ENCODE measurements around the gene STOM. TPM values are rescaled to one million over a fixed set of nuclear protein-coding genes. Genes with fewer than 3 reads are reported as not detected.

Gene STOM
- total and polyA plus RNA-seq, 11 donors = 125 to 239 (median 148) TPM

GRCh38 chr9:121331992-121332685, 37.9 kb downstream of the STOM start:
- intact Hi-C loops (cut with DNase I) = no loop called here
- Histone ChIP-seq H3K4me1 (peaks cover 0 to 76% (median 31%) of the 10 kb centered on the region in 12 donors), H3K36me3 (peaks cover 0 to 100% (median 91%) of the 10 kb centered on the region in 9 donors), H3K27me3 (no peaks in the 10 kb centered on the region), H3K27ac (peak overlapping the region in 11 of 12 donors; percentile 41 to 98 (median 71)), H3K4me3 (no peak overlapping the region), H3K9me3 (no peaks in the 10 kb centered on the region)
- 58 to 69% (median 65%) methylated on average over 14 of the region's 14 CpGs for WGBS, 4 donors
- ATAC-seq (peak in 3 of 4 donors; percentile 2 to 32 (median 11)), DNase-seq (no peak)
- TF ChIP-seq CTCF (IDR thresholded peaks at IDR 0.05) (peak in 8 of 12 donors; percentile 10 to 55 (median 30)), POLR2A (IDR thresholded peaks at IDR 0.05) (no peak)

GRCh38 chr9:121331549-121331948, 38.5 kb downstream of the STOM start:
- Histone ChIP-seq H3K4me3 (no peak overlapping the region), H3K36me3 (peaks cover 0 to 100% (median 91%) of the 10 kb centered on the region in 9 donors), H3K27me3 (no peaks in the 10 kb centered on the region), H3K9me3 (no peaks in the 10 kb centered on the region), H3K4me1 (peaks cover 0 to 82% (median 37%) of the 10 kb centered on the region in 12 donors), H3K27ac (peak overlapping the region; percentile 21 to 98 (median 60))
- ATAC-seq (no peak), DNase-seq (peak in 1 of 5 donors; percentile 14)
- TF ChIP-seq CTCF (IDR thresholded peaks at IDR 0.05) (no peak), POLR2A (IDR thresholded peaks at IDR 0.05) (no peak)
- WGBS, 4 donors = 74 to 87% (median 83%) methylated on average over 3 of the region's 3 CpGs
- intact Hi-C loops (cut with DNase I) = no loop called here

- no peak overlapping the region for H3K4me3 ChIP-seq
- TF ChIP-seq CTCF (IDR thresholded peaks at IDR 0.05) (no peak), POLR2A (IDR thresholded peaks at IDR 0.05) (no peak)
- H3K9me3 ChIP-seq = no peaks in the 10 kb centered on the region
- peaks cover 6 to 95% (median 55%) of the 10 kb centered on the region in 12 donors for H3K4me1 ChIP-seq
- no peak for ATAC-seq
- H3K27ac ChIP-seq = peak overlapping the region; percentile 36 to 98 (median 93)
- intact Hi-C loops (cut with DNase I) = loop anchor here in 1 of 10 donors (2.0 kb wide), 1 partner anchor 20 kb away; no protein-coding TSS in a partner anchor
- 78 to 82% (median 81%) methylated on average over 13 to 16 of the region's 16 CpGs for WGBS, 4 donors
- H3K36me3 ChIP-seq = peaks cover 0 to 99% (median 95%) of the 10 kb centered on the region in 9 donors
- no peaks in the 10 kb centered on the region for H3K27me3 ChIP-seq
- DNase-seq = peak in 1 of 5 donors; percentile 24
Observed at GRCh38 chr9:121328876-121329681, 41.0 kb downstream of the STOM start.

GRCh38 chr9:121328476-121328875, 41.6 kb downstream of the STOM start:
- DNase-seq (peak in 1 of 5 donors; percentile 14), ATAC-seq (no peak)
- Histone ChIP-seq H3K9me3 (no peaks in the 10 kb centered on the region), H3K36me3 (peaks cover 0 to 99% (median 97%) of the 10 kb centered on the region in 9 donors), H3K27ac (peak overlapping the region; percentile 42 to 98 (median 93)), H3K4me3 (no peak overlapping the region), H3K4me1 (peaks cover 6 to 97% (median 55%) of the 10 kb centered on the region in 12 donors), H3K27me3 (no peaks in the 10 kb centered on the region)
- intact Hi-C loops (cut with DNase I) = loop anchor here in 1 of 10 donors (2.0 kb wide), 1 partner anchor 20 kb away; no protein-coding TSS in a partner anchor
- TF ChIP-seq CTCF (IDR thresholded peaks at IDR 0.05) (no peak), POLR2A (IDR thresholded peaks at IDR 0.05) (no peak)
- 78 to 82% (median 79%) methylated on average over 8 of the region's 8 CpGs for WGBS, 4 donors
